ENCODE data around the gene GRK6.

GRK6 gene

GRCh38 chr5:177462021-177462670 is 35.7 kb downstream of the GRK6 start:
- no peak overlapping the region for H3K4me3 ChIP-seq (ENCODE audit: low read length)
- TF ChIP-seq, protein P1, sequence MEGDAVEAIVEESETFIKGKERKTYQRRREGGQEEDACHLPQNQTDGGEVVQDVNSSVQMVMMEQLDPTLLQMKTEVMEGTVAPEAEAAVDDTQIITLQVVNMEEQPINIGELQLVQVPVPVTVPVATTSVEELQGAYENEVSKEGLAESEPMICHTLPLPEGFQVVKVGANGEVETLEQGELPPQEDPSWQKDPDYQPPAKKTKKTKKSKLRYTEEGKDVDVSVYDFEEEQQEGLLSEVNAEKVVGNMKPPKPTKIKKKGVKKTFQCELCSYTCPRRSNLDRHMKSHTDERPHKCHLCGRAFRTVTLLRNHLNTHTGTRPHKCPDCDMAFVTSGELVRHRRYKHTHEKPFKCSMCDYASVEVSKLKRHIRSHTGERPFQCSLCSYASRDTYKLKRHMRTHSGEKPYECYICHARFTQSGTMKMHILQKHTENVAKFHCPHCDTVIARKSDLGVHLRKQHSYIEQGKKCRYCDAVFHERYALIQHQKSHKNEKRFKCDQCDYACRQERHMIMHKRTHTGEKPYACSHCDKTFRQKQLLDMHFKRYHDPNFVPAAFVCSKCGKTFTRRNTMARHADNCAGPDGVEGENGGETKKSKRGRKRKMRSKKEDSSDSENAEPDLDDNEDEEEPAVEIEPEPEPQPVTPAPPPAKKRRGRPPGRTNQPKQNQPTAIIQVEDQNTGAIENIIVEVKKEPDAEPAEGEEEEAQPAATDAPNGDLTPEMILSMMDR (conservative IDR thresholded peaks at IDR 0.05; ENCODE audit: low read depth, low read length), result no peak
- DNase-seq (ENCODE audit: low read depth), result no peak

GRCh38 chr5:177465044-177465443 is 38.6 kb downstream of the GRK6 start:
- no peak overlapping the region for H3K4me3 ChIP-seq (ENCODE audit: low read length)
- no peak for DNase-seq (ENCODE audit: low read depth)
- TF ChIP-seq, protein P1 (conservative IDR thresholded peaks at IDR 0.05; ENCODE audit: low read depth, low read length), result no peak

DNA sequence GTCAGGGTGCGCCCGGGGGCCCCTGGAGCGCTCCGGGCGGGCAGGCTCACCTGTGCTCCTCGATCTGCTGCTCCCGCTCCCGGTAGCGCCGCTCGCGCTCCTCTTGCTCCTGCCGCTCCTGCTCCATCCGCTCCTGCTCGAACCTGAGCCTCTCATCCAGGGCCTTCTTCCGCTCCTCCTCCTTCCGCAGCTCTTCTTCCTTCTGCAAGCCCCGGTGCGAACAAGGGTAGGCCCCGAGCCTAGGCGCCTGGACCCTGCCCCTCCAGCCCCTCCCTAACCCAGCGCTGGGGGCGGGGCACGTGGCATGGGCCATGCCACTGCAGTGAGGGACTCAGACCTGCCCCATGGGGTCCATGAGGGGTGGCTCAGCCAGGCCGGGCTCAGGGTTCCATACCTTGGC is 40.4 kb downstream of the GRK6 start:
- H3K4me3 ChIP-seq (ENCODE audit: low read length), result no peak overlapping the region
- no peak for DNase-seq (ENCODE audit: low read depth)
- TF ChIP-seq, protein P1 (conservative IDR thresholded peaks at IDR 0.05; ENCODE audit: low read depth, low read length), result no peak

- no peak for DNase-seq (ENCODE audit: low read depth)
- TF ChIP-seq, protein P1 (conservative IDR thresholded peaks at IDR 0.05; ENCODE audit: low read depth, low read length), result no peak
- H3K4me3 ChIP-seq (ENCODE audit: low read length), result no peak overlapping the region
These were observed 41.0 kb downstream of the GRK6 start for GRCh38 chr5:177467436-177467835.

DNA sequence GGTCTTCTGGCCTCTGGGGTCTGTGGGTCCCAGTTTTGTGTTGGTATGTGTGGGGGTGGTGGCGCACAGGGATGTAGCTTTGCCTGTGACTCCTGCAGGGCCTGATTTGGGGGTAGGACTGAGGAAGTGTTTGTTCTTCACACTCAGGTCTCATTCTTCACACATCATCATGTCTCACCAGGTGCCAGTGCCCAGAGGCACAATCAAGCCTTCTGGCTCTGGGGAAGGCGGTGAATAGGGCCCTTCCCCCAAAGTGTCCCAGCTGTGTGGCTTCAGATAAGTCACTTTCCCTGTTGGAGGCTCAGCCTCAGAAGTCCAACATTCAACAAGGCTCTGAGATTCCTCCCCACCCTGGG is 41.8 kb downstream of the GRK6 start:
- no peak overlapping the region for H3K4me3 ChIP-seq (ENCODE audit: low read length)
- TF ChIP-seq, protein P1 (conservative IDR thresholded peaks at IDR 0.05; ENCODE audit: low read depth, low read length), result no peak
- DNase-seq (ENCODE audit: low read depth), result no peak

- no peak overlapping the region for H3K4me3 ChIP-seq (ENCODE audit: low read length)
- no peak for DNase-seq (ENCODE audit: low read depth)
- TF ChIP-seq, protein P1 (conservative IDR thresholded peaks at IDR 0.05; ENCODE audit: low read depth, low read length), result no peak
These were observed 42.5 kb downstream of the GRK6 start for GRCh38 chr5:177468685-177469628.

All from retinal pigment epithelial cell (primary cell).